IMR-90 (cell line): ENCODE results near the gene UNKL. TPM values are rescaled to one million over a fixed set of nuclear protein-coding genes. Genes with fewer than 3 reads are reported as not detected.

ENCODE experiments used
- ATAC-seq: fragments of 200-7000 bp; cut with Tn5 transposase; 2 replicates; pipeline ENCODE4 v1.9.1; 2020; ENCODE audit warnings: low read depth, mild to moderate bottlenecking, moderate library complexity
- BruUV-seq: library from RNA; stranded (reverse); fragments of 400-500 nt; replicated peaks from 2 replicates; lab custom pipeline; 2021; lab: Mats Ljungman, UMichigan
- CTCF ChIA-PET: fragments of 300-600 bp; formaldehyde crosslinking; extraction: SDS; loops from one replicate; lab custom pipeline; 2021; ENCODE audit warnings: antibody characterized with exemption; lab: Yijun Ruan, JAX
- POLR2A ChIA-PET: fragments of 300-600 bp; sonication (Branson Sonifier 250); formaldehyde crosslinking; loops from one replicate; lab custom pipeline; 2022; ENCODE audit warnings: antibody characterized with exemption; ENCODE audit not compliant: unreplicated experiment; lab: Charles Lee
- DNase-seq: peaks from one replicate; pipeline ENCODE4 v3.0.0; 2013
- H2AFZ ChIP-seq: replicated peaks from 2 replicates; pipeline ENCODE3; 2013; ENCODE audit warnings: low read length, mild to moderate bottlenecking; ENCODE audit not compliant: poor library complexity
- H2AK5ac ChIP-seq: 2 replicates; pipeline ENCODE4 v1.6.1; 2013; ENCODE audit warnings: low read depth, low read length, inconsistent platforms
- H2AK9ac ChIP-seq: replicated peaks from 2 replicates; pipeline ENCODE3; 2013; ENCODE audit warnings: mild to moderate bottlenecking, low read depth, low read length, moderate library complexity; ENCODE audit not compliant: poor library complexity
- H2BK120ac ChIP-seq: 2 replicates; pipeline ENCODE4 v1.6.1; 2013; ENCODE audit warnings: low read depth, low read length, inconsistent platforms
- H2BK15ac ChIP-seq: 3 replicates; pipeline ENCODE4 v1.6.1; 2013; ENCODE audit warnings: low read depth, low read length, inconsistent platforms
- H2BK20ac ChIP-seq: 2 replicates; pipeline ENCODE4 v1.6.1; 2013; ENCODE audit warnings: low read depth, mild to moderate bottlenecking, inconsistent platforms, low read length, moderate library complexity
- H2BK5ac ChIP-seq: 2 replicates; pipeline ENCODE4 v1.6.1; 2013; ENCODE audit warnings: mild to moderate bottlenecking, low read depth, low read length, inconsistent platforms; ENCODE audit not compliant: poor library complexity, severe bottlenecking
- H3K14ac ChIP-seq: replicated peaks from 2 replicates; pipeline ENCODE4 v1.6.1; 2013; ENCODE audit warnings: low read depth, low read length, inconsistent platforms
- H3K18ac ChIP-seq: 2 replicates; pipeline ENCODE4 v1.6.1; 2013; ENCODE audit warnings: low read depth, low read length, control low read depth
- H3K23ac ChIP-seq: 2 replicates; pipeline ENCODE4 v1.6.1; 2013; ENCODE audit warnings: low read depth, low read length, inconsistent platforms
- H3K27ac ChIP-seq: 2 replicates; pipeline ENCODE4 v1.5.1; 2013; ENCODE audit warnings: mild to moderate bottlenecking, control low read depth, low read length; ENCODE audit not compliant: insufficient read depth
- H3K27me3 ChIP-seq: 2 replicates; pipeline ENCODE4 v1.6.1; 2013; ENCODE audit warnings: low read length; ENCODE audit not compliant: control insufficient read depth, insufficient read depth
- H3K36me3 ChIP-seq: 2 replicates; pipeline ENCODE4 v1.6.1; 2013; ENCODE audit warnings: low read length, mixed read lengths; ENCODE audit not compliant: control insufficient read depth, insufficient read depth
- H3K4ac ChIP-seq: 2 replicates; pipeline ENCODE4 v1.6.1; 2013; ENCODE audit warnings: low read depth, low read length, inconsistent platforms
- H3K4me1 ChIP-seq: 2 replicates; pipeline ENCODE4 v1.6.1; 2013; ENCODE audit warnings: low read length, mixed read lengths; ENCODE audit not compliant: control insufficient read depth, insufficient read depth
- H3K4me2 ChIP-seq: 2 replicates; pipeline ENCODE4 v1.6.1; 2013; ENCODE audit warnings: low read depth, mild to moderate bottlenecking, control low read depth, low read length, moderate library complexity
- H3K4me3 ChIP-seq: 2 replicates; pipeline ENCODE4 v1.5.1; 2013; ENCODE audit warnings: low read depth, mild to moderate bottlenecking, control low read depth, low read length, moderate library complexity; ENCODE audit not compliant: insufficient read depth
- H3K56ac ChIP-seq: 2 replicates; pipeline ENCODE4 v1.6.1; 2013; ENCODE audit warnings: low read length, inconsistent platforms; ENCODE audit not compliant: insufficient read depth; ENCODE audit errors: extremely low read depth
- H3K79me1 ChIP-seq, 2 experiments: 2 replicates each; pipeline ENCODE4 v1.6.1; 2013; ENCODE audit warnings: low read length in 2 of 2, inconsistent platforms in 1 of 2, low read depth in 1 of 2
- H3K9ac ChIP-seq: 2 replicates; pipeline ENCODE4 v1.6.1; 2013; ENCODE audit warnings: low read depth, low read length, control low read depth
- H3K9me1 ChIP-seq: 2 replicates; pipeline ENCODE4 v1.6.1; 2013; ENCODE audit warnings: low read length, inconsistent platforms; ENCODE audit not compliant: insufficient read depth
- H3K9me3 ChIP-seq: 2 replicates; pipeline ENCODE4 v1.6.1; 2013; ENCODE audit warnings: low read length; ENCODE audit not compliant: control insufficient read depth, insufficient read depth
- H4K20me1 ChIP-seq: 2 replicates; pipeline ENCODE4 v1.6.1; 2013; ENCODE audit warnings: low read length, inconsistent platforms; ENCODE audit not compliant: insufficient read depth
- H4K5ac ChIP-seq: 2 replicates; pipeline ENCODE4 v1.6.1; 2013; ENCODE audit warnings: mild to moderate bottlenecking, low read depth, low read length, control low read depth
- H4K8ac ChIP-seq, 2 experiments: 2 replicates each; pipeline ENCODE4 v1.6.1; 2013; ENCODE audit warnings: low read depth in 2 of 2, low read length in 2 of 2, control low read depth in 1 of 2, inconsistent platforms in 1 of 2
- H4K91ac ChIP-seq: 2 replicates; pipeline ENCODE4 v1.6.1; 2013; ENCODE audit warnings: low read depth, low read length, inconsistent platforms; ENCODE audit not compliant: insufficient read depth
- BHLHE40 ChIP-seq: fragments of 150-350 bp; IDR thresholded peaks from 2 replicates; pipeline ENCODE4 v1.6.1; 2016; ENCODE audit warnings: mild to moderate bottlenecking, low read depth, low read length
- CEBPB ChIP-seq: IDR thresholded peaks from 2 replicates; pipeline ENCODE4 v1.6.1; 2012; ENCODE audit warnings: low read depth, low read length, improper control_type of control experiment
- FOS ChIP-seq: fragments of 150-350 bp; IDR thresholded peaks from 2 replicates; pipeline ENCODE4 v1.6.1; 2016; ENCODE audit warnings: low read depth, low read length
- MAZ ChIP-seq: IDR thresholded peaks from 2 replicates; pipeline ENCODE4 v1.6.1; 2012; ENCODE audit warnings: low read depth, mild to moderate bottlenecking, low read length, improper control_type of control experiment, moderate library complexity, borderline replicate concordance
- MXI1 ChIP-seq: IDR thresholded peaks from 2 replicates; pipeline ENCODE4 v1.6.1; 2012; ENCODE audit warnings: low read depth, mild to moderate bottlenecking, low read length, moderate library complexity, borderline replicate concordance
- RAD21 ChIP-seq: IDR thresholded peaks from 2 replicates; pipeline ENCODE4 v1.6.1; 2012; ENCODE audit warnings: low read length, improper control_type of control experiment
- RCOR1 ChIP-seq: IDR thresholded peaks from 2 replicates; pipeline ENCODE4 v1.6.1; 2012; ENCODE audit warnings: mild to moderate bottlenecking, low read length, improper control_type of control experiment; ENCODE audit not compliant: insufficient replicate concordance
- WGBS, 2 experiments: methylation state at CpG; one replicate each; pipeline versions ENCODE4 v1.1.5 to v1.1.7; 2013; ENCODE audit warnings: missing lambda C conversion rate in 2 of 2; ENCODE audit not compliant: insufficient read length in 1 of 2; ENCODE audit errors: extremely low coverage in 2 of 2; 5-methylcytosine and 5-hydroxymethylcytosine counted together
- dilution Hi-C: fragments of 300-500 bp; cut with HindIII; formaldehyde crosslinking; loops from one replicate; pipeline ENCODE4 v1.14.3; 2018; ENCODE audit warnings: low sequenced_read_pairs; ENCODE audit not compliant: unreplicated experiment
- in situ Hi-C: fragments of 300-500 bp; cut with MboI; formaldehyde crosslinking; loops from 3 replicates; pipeline ENCODE4 v1.14.3; 2019; ENCODE audit warnings: low sequenced_read_pairs, inconsistent platforms, mixed read lengths
- intact Hi-C: fragments of 100-400 bp; cut with micrococcal nuclease; formaldehyde crosslinking; loops from 2 replicates; pipeline ENCODE4 v1.10.0; 2022
- polyA plus RNA-seq, 3 experiments: library from polyadenylated mRNA; depleted of rRNA; stranded (reverse); fragments of >200 nt; gene quantifications; 2 replicates each; pipeline ENCODE4 v1.2.3, GENCODE V29; 2012; ENCODE audit warnings: low replicate concordance in 1 of 3
- total RNA-seq: library from RNA; depleted of rRNA; stranded (reverse); fragments of >200 nt; gene quantifications from 2 replicates; pipeline ENCODE4 v1.2.3, GENCODE V29; 2012
- TF ChIP-seq, protein P1 (sequence below): fragments of 150-350 bp; IDR thresholded peaks from 2 replicates; pipeline ENCODE4 v1.6.1; 2017; ENCODE audit warnings: mild to moderate bottlenecking, antibody characterized with exemption, low read length, low read depth

Gene UNKL
- total and polyA plus RNA-seq, 2 of the 4 experiments (the other 2 are of a cell fraction) = 4.1 to 13.3 TPM

- dilution Hi-C loops (no loop called here), in situ Hi-C loops (no loop called here)
- no peaks in the 10 kb centered on the region for H3K9me1 ChIP-seq
Measured at GRCh38 chr16:1432388-1433262, 18.1 kb upstream of the UNKL start.

More at GRCh38 chr16:1432388-1433262, 18.1 kb upstream of the UNKL start:
- Histone ChIP-seq H3K9me3 (no peaks in the 10 kb centered on the region), H3K4me2 (no peak overlapping the region), H2AFZ (no peak overlapping the region), H3K14ac (no peak overlapping the region), H3K56ac (no peak overlapping the region), H2AK5ac (no peak overlapping the region), H3K4me3 (no peak overlapping the region), H3K27ac (no peak overlapping the region), H3K9ac (no peak overlapping the region), H3K4ac (no peak overlapping the region), H2BK5ac (no peak overlapping the region), H4K8ac (no peak overlapping the region), H4K5ac (no peak overlapping the region), H3K4me1 (no peaks in the 10 kb centered on the region), H3K27me3 (peaks cover 10% of the 10 kb centered on the region; the same call in 1 of the 2 replicates), H4K91ac (no peak overlapping the region), H2BK20ac (no peak overlapping the region), H3K23ac (no peak overlapping the region), H4K20me1 (no peaks in the 10 kb centered on the region), H2BK15ac (no peak overlapping the region), H3K79me1 (no peaks in the 10 kb centered on the region), H3K36me3 (no peaks in the 10 kb centered on the region), H2BK120ac (no peak overlapping the region), H2AK9ac (no peak overlapping the region), H3K18ac (no peak overlapping the region)
- WGBS, 2 experiments = 83% methylated on average over 30 of the region's 63 CpGs; no CpG with 5 or more reads in 1 of the 2 experiments
- TF ChIP-seq CEBPB (no peak), MXI1 (no peak), RAD21 (no peak), BHLHE40 (no peak), MAZ (no peak), FOS (no peak), RCOR1 (no peak)
- TF ChIP-seq, protein P1, sequence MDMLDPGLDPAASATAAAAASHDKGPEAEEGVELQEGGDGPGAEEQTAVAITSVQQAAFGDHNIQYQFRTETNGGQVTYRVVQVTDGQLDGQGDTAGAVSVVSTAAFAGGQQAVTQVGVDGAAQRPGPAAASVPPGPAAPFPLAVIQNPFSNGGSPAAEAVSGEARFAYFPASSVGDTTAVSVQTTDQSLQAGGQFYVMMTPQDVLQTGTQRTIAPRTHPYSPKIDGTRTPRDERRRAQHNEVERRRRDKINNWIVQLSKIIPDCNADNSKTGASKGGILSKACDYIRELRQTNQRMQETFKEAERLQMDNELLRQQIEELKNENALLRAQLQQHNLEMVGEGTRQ = no peak
- intact Hi-C loops = no loop called here
- DNase-seq = no peak
- ChIA-PET CTCF (no interaction called here), POLR2A (no interaction called here)
- no TSS peak for BruUV-seq
- ATAC-seq = no peak
